ENCODE results near the gene HMGN4. TPM values are rescaled to one million over a fixed set of nuclear protein-coding genes. Genes with fewer than 3 reads are reported as not detected.
A peak's percentile ranks its signal among the peaks of the same experiment; 100 is the strongest.

HMGN4 gene
- total and polyA plus RNA-seq, 9 of the 15 experiments (the other 6 are each of a cell fraction or from before 2014, with no cell fraction given): 35.4 to 134 (median 94.1) TPM

DNA sequence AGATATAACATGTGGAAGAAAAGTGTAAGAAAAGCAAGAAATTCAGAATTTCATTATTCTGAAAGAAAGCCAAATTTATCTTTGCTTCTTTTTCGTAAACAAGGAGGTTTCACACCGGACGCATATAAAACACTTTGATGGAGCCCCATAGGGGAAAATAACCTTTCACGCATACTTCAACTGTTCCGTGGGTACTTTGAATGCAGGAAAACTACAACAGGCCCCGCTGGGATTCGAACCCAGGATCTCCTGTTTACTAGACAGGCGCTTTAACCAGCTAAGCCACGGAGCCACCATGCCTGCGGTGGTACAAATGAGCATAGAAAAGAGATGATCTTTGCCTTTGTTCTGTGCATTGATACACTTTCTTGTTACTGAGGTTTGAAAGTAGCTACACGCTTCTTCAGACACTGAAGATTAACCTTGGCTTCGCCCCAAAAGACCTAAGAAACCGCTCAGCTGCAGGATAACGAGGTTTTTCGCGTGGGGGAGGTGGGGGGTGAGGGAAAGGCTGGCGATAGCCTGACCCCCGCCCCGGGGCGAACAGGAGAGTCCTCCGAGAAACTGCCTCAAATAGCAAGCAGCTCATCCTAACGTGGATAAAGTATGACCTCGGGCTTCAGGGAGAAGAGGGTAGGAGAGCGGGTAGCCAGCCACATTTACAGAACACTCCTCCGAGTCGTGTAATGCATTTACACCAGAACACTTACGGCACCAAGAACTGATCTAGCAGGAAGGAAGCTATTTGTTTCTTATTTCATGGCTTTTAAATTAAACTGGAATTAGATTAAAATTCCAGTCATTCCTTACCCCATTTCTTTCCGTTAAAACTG lies 5.3 kb upstream of the HMGN4 start (continued):
- TF ChIP-seq DACH1 (IDR thresholded peaks at IDR 0.05; ENCODE audit: partially characterized antibody): no peak
- no peak for TF ChIP-seq NR2F6 (CRISPR knock-in tag; IDR thresholded peaks at IDR 0.05)

DNA sequence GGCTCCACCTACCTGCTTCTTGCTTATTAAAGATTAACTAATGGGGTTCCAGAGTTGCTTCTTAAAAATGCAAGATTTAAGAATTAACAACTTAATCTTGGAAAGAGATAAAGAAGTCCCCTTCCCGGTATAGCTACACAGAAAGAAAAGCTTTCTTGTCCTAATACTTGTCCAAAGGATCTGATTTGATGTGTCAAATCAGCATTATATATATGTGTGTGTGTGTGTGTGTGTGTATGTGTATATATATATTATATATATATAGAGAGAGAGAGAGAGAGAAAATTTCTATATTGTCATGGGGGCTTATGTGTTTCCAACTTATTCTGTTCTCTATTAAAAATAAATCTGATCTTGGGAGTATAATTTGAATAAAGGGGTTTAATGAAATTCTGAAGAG lies 4.6 kb upstream of the HMGN4 start:
- Histone ChIP-seq H3K79me2 (ENCODE audit: control insufficient read depth, insufficient read depth, low read length) (peaks cover 2% of the 10 kb centered on the region), H3K9me1 (ENCODE audit: control insufficient read depth, insufficient read depth, low read length) (no peaks in the 10 kb centered on the region), H3K36me3 (ENCODE audit: control insufficient read depth, insufficient read depth, low read length) (no peaks in the 10 kb centered on the region), H3K27ac (ENCODE audit: extremely low read depth, low read depth, low read length) (peak overlapping the region; percentile 77), H3K27me3 (ENCODE audit: control insufficient read depth in 2 of 2, insufficient read depth in 2 of 2, low read length in 2 of 2) (no peaks in the 10 kb centered on the region), H3K4me1 (replicated peaks in 1 of 2; ENCODE audit: control insufficient read depth in 2 of 2, insufficient read depth in 2 of 2, low read length in 2 of 2) (peaks cover 14 to 19% of the 10 kb centered on the region in 2 experiments), H2AFZ (ENCODE audit: low read depth, low read length) (peak overlapping the region; percentile 96), H3K9me3 (replicated peaks; ENCODE audit: control insufficient read depth, insufficient read depth, low read depth, low read length) (no peaks in the 10 kb centered on the region), H3K9ac (ENCODE audit: insufficient read depth in 1 of 2, low read depth in 2 of 2, low read length in 2 of 2) (peak overlapping the region in 1 of 2 experiments; percentile 81; a peak in 2 of 4 replicates), H3K4me2 (ENCODE audit: insufficient read depth, low read length) (peak overlapping the region; percentile 90), H4K20me1 (replicated peaks; ENCODE audit: control insufficient read depth, insufficient read depth, low read length) (no peaks in the 10 kb centered on the region; the same call in 1 of the 2 replicates), H3K4me3 (peak overlapping the region; percentile 74)
- no TSS peak for BruUV-seq (replicated peaks)
- WGBS (ENCODE audit: insufficient coverage, low coverage, missing lambda C conversion rate): 0% methylated on average over 1 of the region's 1 CpG
- in situ Hi-C loops (cut with MboI) (no loop called here), intact Hi-C loops (cut with micrococcal nuclease) (no loop called here)
- ChIA-PET CTCF (ENCODE audit: low intra/inter-chr PET ratio) (interaction anchor here (0.6 kb wide), 1 partner anchor 1065 kb away, joined by 3 read pairs; no protein-coding TSS in a partner anchor), POLR2A (interaction anchor here (0.5 to 3.7 kb wide), 19 partner anchors 9 to 755 kb away, joined by 3 to 21 read pairs (median 4); partner anchors contain the start of gene BTN2A2)
- DNase-seq (ENCODE audit: extremely low read depth in 1 of 4, low spot score in 3 of 4) (no peak), FAIRE-seq (no peak), ATAC-seq (no peak)
- TF ChIP-seq RHOXF2B (CRISPR knock-in tag; conservative IDR thresholded peaks at IDR 0.05) (no peak), BHLHE40 (IDR thresholded peaks at IDR 0.05; ENCODE audit: low read length) (no peak), MGA (IDR thresholded peaks at IDR 0.05) (0 out of 2 replicates have a peak, but pooled peaks have one; percentile 8), NCOA2 (IDR thresholded peaks at IDR 0.05; ENCODE audit: partially characterized antibody in 2 of 2) (peak in 1 of 2 experiments; percentile 36), RBBP5 (IDR thresholded peaks at IDR 0.05; ENCODE audit: borderline replicate concordance, insufficient read depth, low read length, poor library complexity, severe bottlenecking) (no peak), ZNF561 (CRISPR knock-in tag; conservative IDR thresholded peaks at IDR 0.05) (no peak)

All from K562 (cell line).